Astrocyte of the cerebellum (primary cell): ENCODE measurements around the gene SPATA6.

Experiments used
- DNase-seq: peaks from one replicate; pipeline ENCODE4 v3.0.0-alpha.2; 2011; ENCODE audit warnings: low read depth
- H3K4me3 ChIP-seq: 2 replicates; pipeline ENCODE4 v1.5.1; 2011; ENCODE audit warnings: mild to moderate bottlenecking, low read depth, low read length, moderate library complexity
- in situ Hi-C: cut with HindIII; loops from 2 replicates; pipeline ENCODE4 v1.10.0; 2017; ENCODE audit warnings: low sequenced_read_pairs
- TF ChIP-seq, protein P1 (sequence below): IDR thresholded peaks from 2 replicates; pipeline ENCODE4 v1.5.1; 2012; ENCODE audit warnings: low read length, low read depth, moderate library complexity, mild to moderate bottlenecking; ENCODE audit errors: missing control alignments

SPATA6 gene

DNA sequence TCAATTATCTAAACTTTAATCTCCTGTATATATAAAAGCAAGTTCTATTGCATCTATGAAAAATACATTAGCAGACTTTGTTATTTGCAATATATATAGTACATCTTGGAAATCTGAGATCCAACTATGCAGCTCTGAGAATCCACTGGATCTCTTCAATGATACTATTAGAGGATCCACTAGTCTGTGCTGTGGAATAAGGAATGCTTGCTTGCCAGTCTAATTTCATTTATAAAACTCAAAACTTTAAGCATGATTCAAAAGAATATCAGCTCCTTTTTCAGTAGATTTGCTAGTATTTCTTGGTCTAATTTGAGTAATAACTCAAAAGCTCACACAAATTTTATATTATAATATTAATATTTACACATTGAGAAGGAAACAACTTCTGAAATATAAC is 115.1 kb downstream of the SPATA6 start:
- TF ChIP-seq, protein P1, sequence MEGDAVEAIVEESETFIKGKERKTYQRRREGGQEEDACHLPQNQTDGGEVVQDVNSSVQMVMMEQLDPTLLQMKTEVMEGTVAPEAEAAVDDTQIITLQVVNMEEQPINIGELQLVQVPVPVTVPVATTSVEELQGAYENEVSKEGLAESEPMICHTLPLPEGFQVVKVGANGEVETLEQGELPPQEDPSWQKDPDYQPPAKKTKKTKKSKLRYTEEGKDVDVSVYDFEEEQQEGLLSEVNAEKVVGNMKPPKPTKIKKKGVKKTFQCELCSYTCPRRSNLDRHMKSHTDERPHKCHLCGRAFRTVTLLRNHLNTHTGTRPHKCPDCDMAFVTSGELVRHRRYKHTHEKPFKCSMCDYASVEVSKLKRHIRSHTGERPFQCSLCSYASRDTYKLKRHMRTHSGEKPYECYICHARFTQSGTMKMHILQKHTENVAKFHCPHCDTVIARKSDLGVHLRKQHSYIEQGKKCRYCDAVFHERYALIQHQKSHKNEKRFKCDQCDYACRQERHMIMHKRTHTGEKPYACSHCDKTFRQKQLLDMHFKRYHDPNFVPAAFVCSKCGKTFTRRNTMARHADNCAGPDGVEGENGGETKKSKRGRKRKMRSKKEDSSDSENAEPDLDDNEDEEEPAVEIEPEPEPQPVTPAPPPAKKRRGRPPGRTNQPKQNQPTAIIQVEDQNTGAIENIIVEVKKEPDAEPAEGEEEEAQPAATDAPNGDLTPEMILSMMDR = no peak
- in situ Hi-C loops = no loop called here
- no peak for DNase-seq
- H3K4me3 ChIP-seq = no peak overlapping the region

DNA sequence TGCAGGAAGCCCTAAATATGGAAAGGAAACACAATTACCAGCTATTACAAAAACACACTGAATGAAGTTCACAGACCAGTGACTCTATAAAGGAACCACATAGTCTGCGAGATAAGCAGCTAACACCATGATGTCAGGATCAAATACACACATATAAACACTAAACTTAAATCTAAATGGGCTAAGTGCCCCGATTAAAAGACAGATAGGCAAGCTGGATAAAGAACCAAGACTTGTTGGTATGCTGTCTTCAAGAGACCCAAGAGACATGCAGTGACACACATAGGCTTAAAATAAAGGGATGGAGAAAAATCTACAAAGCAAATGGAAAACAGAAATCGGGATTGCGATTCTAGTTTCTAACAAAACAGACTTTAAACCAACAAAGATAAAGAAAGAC is 127.6 kb downstream of the SPATA6 start:
- in situ Hi-C loops = no loop called here
- no peak overlapping the region for H3K4me3 ChIP-seq
- no peak for DNase-seq

DNA sequence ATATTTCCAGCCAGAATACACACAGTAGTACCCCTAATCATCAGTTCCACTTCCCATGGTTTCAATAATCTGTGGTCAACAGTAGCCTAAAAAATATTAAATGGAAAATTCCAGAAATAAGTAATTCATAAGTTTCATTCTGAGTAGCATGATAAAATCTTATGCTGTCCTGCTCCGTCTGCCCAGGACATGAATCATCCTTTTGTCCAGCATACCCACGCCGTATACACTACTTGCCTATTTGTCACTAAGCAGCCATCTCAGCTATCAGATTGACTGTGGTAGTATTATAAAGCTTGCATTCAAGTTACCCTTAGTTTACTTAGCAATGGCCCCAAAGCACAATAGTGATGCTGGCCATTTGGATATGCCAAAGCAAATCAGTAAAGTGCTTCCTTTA is 130.8 kb downstream of the SPATA6 start:
- TF ChIP-seq, protein P1 = no peak
- in situ Hi-C loops = no loop called here
- DNase-seq = no peak
- no peak overlapping the region for H3K4me3 ChIP-seq

More for the DNA sequence above, 127.6 kb downstream of the SPATA6 start:
- TF ChIP-seq, protein P1 = no peak

DNA sequence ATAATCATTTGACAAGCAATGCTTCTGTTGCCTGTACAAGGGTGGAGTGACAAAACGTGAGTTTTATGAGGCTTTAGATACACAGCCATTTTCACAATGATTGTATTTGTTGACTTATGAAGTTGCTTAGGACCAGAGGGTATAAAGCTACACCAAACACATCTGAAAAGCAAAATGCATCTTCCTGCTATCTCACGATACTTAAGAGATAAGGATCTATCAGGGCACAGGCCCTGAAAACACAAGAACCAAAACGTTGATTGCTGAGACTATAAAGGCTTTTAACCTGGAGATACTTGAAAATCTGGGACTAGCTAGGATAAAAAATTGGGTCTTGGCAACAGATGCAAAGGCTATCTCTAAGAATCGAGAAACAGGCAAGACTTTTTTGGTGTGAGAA is 133.7 kb downstream of the SPATA6 start:
- no peak overlapping the region for H3K4me3 ChIP-seq
- in situ Hi-C loops = no loop called here
- TF ChIP-seq, protein P1 = no peak
- DNase-seq = no peak

DNA sequence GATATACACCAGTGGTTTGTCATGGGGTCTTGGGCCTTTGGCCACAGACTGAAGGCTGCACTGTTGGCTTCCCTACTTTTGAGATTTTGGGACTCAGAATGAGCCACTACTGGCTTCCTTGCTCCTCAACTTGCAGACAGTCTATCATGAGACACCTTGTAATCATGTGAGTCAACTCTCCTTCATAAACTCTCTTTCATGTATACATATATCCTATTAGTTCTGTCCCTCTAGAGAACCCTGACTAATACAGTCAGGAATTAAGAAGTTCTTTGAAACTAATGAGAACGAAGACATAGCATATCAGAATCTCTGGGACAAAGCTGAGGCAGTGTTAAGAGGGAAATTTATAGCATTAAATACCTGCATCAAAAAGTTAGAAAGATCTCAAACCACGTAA is 138.7 kb downstream of the SPATA6 start:
- DNase-seq = no peak
- TF ChIP-seq, protein P1 = no peak
- no peak overlapping the region for H3K4me3 ChIP-seq
- in situ Hi-C loops = no loop called here

DNA sequence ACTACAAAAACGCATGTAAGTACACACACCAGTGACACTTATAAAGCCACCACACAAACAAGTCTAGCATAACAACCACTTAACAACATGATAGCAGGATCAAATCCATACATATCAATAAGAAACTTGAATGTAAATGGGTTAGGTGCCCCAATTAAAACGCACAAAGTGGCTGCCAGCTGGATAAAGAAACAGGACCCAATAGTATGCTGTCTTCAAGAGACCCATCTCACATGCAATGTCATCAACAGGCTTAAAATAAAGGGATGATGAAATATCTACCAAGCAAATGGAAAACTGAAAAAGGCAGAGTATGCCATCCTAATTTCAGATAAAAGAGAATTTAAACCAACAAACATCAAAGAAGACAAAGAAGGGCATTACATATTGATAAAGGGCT is 139.9 kb downstream of the SPATA6 start:
- in situ Hi-C loops = no loop called here
- no peak overlapping the region for H3K4me3 ChIP-seq
- DNase-seq = no peak
- TF ChIP-seq, protein P1 = no peak

DNA sequence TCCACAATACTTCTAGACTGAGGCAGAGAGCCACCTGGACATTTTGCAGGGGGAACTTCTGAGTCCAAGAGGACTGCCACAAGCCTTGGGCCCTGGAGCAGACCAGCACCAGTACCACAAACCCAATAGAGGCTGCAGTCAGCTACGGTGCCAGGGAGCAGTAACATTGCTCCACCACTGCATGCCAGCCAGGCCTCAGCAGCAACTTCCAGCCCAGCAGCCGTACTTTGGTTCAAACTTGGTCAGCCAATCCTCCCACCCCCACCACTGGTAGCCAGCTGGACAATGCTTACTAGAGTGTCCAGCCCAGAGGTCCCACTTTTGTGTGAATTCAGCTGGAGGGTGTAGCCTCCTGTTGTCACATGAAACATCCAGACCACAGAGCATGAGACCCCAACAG is 142.1 kb downstream of the SPATA6 start:
- TF ChIP-seq, protein P1 = no peak
- in situ Hi-C loops = no loop called here
- no peak for DNase-seq
- no peak overlapping the region for H3K4me3 ChIP-seq
